Right lobe of liver (tissue), 4 donors: ENCODE results near the gene CDC42SE1.

ENCODE experiments used
- CTCF ChIP-seq, 4 donors: fragments of 200-600 bp in 3 of 4; fragments of 450-650 bp in 1 of 4; IDR thresholded peaks; one replicate each; pipeline versions ENCODE4 v1.5.1 to v1.8.0; 2016 to 2022; ENCODE audit warnings: antibody characterized with exemption in 4 of 4, mild to moderate bottlenecking in 2 of 4
- POLR2A ChIP-seq: fragments of 450-650 bp; IDR thresholded peaks from one replicate; pipeline ENCODE4 v1.6.1; 2017; ENCODE audit warnings: antibody characterized with exemption, mild to moderate bottlenecking
- donor health status: DM: no; HTN: no; CAD: no.
- donor health status: DM: no; HTN: no; CAD: no.
- donor health status: DM: no; HTN: yes; CAD: no.

GRCh38 chr1:151060007-151060656 lies 710 bp upstream of the CDC42SE1 start, which contains the start of gene MLLT11:
- TF ChIP-seq CTCF (IDR thresholded peaks at IDR 0.05) (no peak), POLR2A (no peak)
